Nephron (organoid): ENCODE results near the gene KLF11.
A peak's percentile ranks its signal among the peaks of the same experiment; 100 is the strongest.

Source experiments
- H3K27ac Mint-ChIP-seq, 3 experiments: 2 replicates each; pipeline ENCODE4 v1.8.0; 2020; ENCODE audit warnings: mixed read lengths in 3 of 3, mild to moderate bottlenecking in 2 of 3, moderate library complexity in 1 of 3
- H3K27me3 Mint-ChIP-seq: 2 replicates; pipeline ENCODE4 v1.8.0; 2021; ENCODE audit warnings: low read depth, mild to moderate bottlenecking, moderate library complexity, mixed read lengths
- H3K36me3 Mint-ChIP-seq: 2 replicates; pipeline ENCODE4 v1.8.0; 2020; ENCODE audit warnings: low read depth, mixed read lengths
- H3K4me1 Mint-ChIP-seq: 2 replicates; pipeline ENCODE4 v1.8.0; 2020; ENCODE audit warnings: mixed read lengths
- H3K4me3 Mint-ChIP-seq, 3 experiments: 2 replicates each; pipeline ENCODE4 v1.8.0; 2020; ENCODE audit warnings: mild to moderate bottlenecking in 3 of 3, mixed read lengths in 3 of 3, moderate library complexity in 2 of 3
- H3K9me3 Mint-ChIP-seq: 2 replicates; pipeline ENCODE4 v1.8.0; 2020; ENCODE audit warnings: mixed read lengths
- TF ChIP-seq, protein P1 (sequence below), 3 experiments: fragments of 200-600 bp; sonication (generic); IDR thresholded peaks; one replicate each; pipeline ENCODE4 v1.5.0; 2021; ENCODE audit warnings: antibody characterized with exemption in 3 of 3; ENCODE audit not compliant: unreplicated experiment in 3 of 3

Gene KLF11

DNA sequence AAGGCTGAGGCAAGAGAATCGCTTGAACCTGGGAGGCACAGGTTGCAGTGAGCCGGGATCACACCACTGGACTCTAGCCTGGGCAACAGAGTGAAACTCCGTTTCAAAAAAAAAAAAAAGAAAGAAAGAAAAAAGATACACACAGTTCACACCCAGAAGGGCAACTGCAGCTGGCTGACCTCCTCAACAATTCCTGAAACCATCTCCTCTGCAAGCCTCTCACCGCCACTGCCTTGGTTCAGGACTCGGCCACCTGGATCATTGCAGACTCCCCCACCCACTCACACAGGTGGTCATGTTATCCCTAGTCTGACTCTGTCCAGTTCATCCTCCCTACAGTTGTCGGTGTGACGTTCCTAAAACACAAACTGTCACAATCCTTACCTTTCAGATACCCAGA, 34.7 kb downstream of the KLF11 start:
- TF ChIP-seq, protein P1, sequence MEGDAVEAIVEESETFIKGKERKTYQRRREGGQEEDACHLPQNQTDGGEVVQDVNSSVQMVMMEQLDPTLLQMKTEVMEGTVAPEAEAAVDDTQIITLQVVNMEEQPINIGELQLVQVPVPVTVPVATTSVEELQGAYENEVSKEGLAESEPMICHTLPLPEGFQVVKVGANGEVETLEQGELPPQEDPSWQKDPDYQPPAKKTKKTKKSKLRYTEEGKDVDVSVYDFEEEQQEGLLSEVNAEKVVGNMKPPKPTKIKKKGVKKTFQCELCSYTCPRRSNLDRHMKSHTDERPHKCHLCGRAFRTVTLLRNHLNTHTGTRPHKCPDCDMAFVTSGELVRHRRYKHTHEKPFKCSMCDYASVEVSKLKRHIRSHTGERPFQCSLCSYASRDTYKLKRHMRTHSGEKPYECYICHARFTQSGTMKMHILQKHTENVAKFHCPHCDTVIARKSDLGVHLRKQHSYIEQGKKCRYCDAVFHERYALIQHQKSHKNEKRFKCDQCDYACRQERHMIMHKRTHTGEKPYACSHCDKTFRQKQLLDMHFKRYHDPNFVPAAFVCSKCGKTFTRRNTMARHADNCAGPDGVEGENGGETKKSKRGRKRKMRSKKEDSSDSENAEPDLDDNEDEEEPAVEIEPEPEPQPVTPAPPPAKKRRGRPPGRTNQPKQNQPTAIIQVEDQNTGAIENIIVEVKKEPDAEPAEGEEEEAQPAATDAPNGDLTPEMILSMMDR (IDR thresholded peaks at IDR 0.05; ENCODE audit: unreplicated experiment in 3 of 3): no peak
- Mint-ChIP-seq H3K4me1 (peaks cover 47% of the 10 kb centered on the region), H3K27me3 (peaks cover 84% of the 10 kb centered on the region), H3K36me3 (peaks cover 17% of the 10 kb centered on the region), H3K4me3 (peak overlapping the region; percentile 82 to 90 (median 87)), H3K9me3 (no peaks in the 10 kb centered on the region), H3K27ac (peak overlapping the region; percentile 77 to 85 (median 82))

DNA sequence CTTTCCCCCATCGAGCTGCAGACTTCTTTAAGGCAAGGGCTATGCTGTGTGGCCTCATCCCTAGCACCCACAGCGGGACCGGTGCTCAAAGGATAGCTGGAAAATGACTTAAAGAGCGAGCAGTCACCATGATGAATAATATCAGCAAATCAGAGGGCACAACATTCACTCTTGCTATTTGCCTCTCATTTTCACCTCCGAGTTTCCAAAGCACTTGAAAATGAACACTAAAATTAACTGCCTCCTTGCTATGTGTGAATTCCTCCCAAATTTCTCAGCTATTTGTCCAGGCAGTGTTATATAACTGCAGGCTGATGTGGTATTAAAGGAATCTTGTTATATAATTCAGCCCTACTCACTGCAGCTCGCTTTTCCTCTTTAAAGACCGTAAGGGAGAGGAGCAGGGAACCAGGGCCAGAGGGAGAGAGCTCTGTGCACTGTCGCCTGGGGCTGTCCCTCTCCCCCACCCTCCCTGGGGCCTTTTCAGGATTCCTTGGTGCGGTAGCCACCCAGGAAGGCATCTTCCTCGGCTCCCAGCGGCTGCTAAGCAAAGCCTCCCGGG, 35.4 kb downstream of the KLF11 start:
- peaks cover 48% of the 10 kb centered on the region for H3K4me1 Mint-ChIP-seq
- peak overlapping the region; percentile 82 to 90 (median 87) for H3K4me3 Mint-ChIP-seq
- H3K27ac Mint-ChIP-seq: peak overlapping the region; percentile 77 to 85 (median 82)
- peaks cover 85% of the 10 kb centered on the region for H3K27me3 Mint-ChIP-seq
- peaks cover 17% of the 10 kb centered on the region for H3K36me3 Mint-ChIP-seq
- no peaks in the 10 kb centered on the region for H3K9me3 Mint-ChIP-seq
- TF ChIP-seq, protein P1 (IDR thresholded peaks at IDR 0.05; ENCODE audit: unreplicated experiment in 3 of 3): no peak

DNA sequence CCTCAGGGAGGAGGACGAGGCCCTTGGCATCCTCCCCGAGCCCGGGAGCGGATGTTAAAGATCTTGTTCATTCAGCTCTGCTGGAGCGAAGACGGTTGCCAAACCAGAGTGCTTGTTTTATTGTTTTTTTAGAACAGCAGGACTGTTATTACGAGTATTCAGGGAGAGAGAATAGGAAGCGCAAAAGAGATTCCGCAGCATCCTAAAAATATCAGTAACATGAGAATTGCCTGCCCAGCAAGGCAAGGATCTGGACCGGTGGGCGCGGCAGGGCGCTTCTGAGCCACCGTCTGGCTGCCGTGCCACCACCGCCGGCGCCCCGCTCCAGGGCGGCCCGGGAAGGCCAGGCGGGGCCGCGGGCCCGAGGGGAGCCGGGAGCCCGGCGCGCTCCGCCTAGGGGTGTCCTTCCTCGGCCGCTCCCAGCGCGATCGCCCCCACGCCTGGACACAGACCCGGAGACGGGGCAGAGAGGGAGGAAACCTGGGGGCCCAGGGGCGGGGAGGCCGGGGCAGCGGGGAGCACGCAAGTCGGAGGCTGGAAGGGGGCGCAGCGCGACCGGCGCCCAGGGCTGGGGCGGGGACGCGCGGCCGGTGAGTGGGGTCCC, 36.0 kb downstream of the KLF11 start:
- Mint-ChIP-seq H3K9me3 (no peaks in the 10 kb centered on the region), H3K27ac (peak overlapping the region; percentile 77 to 85 (median 82)), H3K27me3 (peaks cover 86% of the 10 kb centered on the region), H3K36me3 (peaks cover 17% of the 10 kb centered on the region), H3K4me3 (peak overlapping the region; percentile 82 to 90 (median 87)), H3K4me1 (peaks cover 48% of the 10 kb centered on the region)
- TF ChIP-seq, protein P1 (IDR thresholded peaks at IDR 0.05; ENCODE audit: unreplicated experiment in 3 of 3): no peak

- Mint-ChIP-seq H3K36me3 (peaks cover 17% of the 10 kb centered on the region), H3K27ac (peak within 1 kb of the TSS; percentile 82 to 92 (median 83)), H3K27me3 (peaks cover 89% of the 10 kb centered on the region), H3K9me3 (no peaks in the 10 kb centered on the region), H3K4me3 (peak within 1 kb of the TSS; percentile 82 to 90 (median 87)), H3K4me1 (peaks cover 50% of the 10 kb centered on the region)
- TF ChIP-seq, protein P1 (IDR thresholded peaks at IDR 0.05; ENCODE audit: unreplicated experiment in 3 of 3): no peak
These were observed 36.7 kb downstream of the KLF11 start, which contains the start of gene CYS1 for GRCh38 chr2:10079870-10080535. Gene CYS1, minus strand, starts transcription at chr2:10080411. Its CDS starts 188 bp downstream, at chr2:10080223.

DNA sequence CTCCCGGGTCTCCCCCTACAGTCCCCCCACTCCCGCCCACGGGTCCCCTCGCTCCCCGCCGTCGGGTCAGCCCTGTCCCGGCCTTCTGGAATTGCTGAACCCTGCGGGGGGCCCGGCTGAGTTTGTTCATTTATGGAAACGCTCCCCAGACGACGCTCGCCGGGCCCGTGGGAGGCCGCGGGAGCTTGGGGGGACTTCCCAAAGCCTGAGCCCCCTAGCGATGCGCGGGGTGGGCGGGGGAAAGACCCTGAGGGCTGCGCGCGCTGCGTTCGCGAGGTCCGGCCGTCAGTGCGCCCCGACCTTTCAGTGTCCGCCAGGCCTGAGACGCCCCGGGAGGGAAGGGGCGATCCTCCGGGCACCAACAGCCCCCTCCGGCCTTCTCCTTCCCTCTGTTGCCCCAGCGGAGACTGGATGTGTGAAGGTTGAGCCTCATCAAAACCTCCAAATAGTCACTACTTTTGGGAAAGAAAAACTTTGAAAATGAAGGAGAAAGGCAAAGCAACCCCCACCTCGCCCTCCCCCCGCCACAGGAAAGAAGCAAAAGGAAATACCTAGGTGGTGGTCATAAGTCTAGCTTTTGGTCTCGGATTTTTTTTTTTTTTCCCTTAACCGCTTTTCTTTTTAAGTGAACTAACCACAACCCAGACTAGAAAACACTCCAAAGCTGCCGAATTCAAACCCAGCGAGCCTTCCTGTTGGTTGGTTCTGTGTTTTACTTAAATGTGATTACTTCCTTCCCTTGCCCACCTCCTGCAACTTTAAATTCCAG, 37.4 kb downstream of the KLF11 start:
- H3K36me3 Mint-ChIP-seq: peaks cover 13% of the 10 kb centered on the region
- peak overlapping the region; percentile 75 to 84 (median 81) for H3K4me3 Mint-ChIP-seq
- H3K27me3 Mint-ChIP-seq: peaks cover 86% of the 10 kb centered on the region
- H3K27ac Mint-ChIP-seq: peak overlapping the region; percentile 52 to 92 (median 83)
- peaks cover 50% of the 10 kb centered on the region for H3K4me1 Mint-ChIP-seq
- no peaks in the 10 kb centered on the region for H3K9me3 Mint-ChIP-seq
- TF ChIP-seq, protein P1 (IDR thresholded peaks at IDR 0.05; ENCODE audit: unreplicated experiment in 3 of 3): no peak
